Astrocyte (in vitro differentiated cells and primary cell): ENCODE data around the gene ZFP14.
"Not testable (repeated sequence)": the region's sequence is repeated elsewhere in the genome, so short reads cannot be mapped to it uniquely, and the experiment has no call there.

Experiments
- EZH2 ChIP-seq: IDR thresholded peaks from 2 replicates; pipeline ENCODE4 v1.6.1; 2012; ENCODE audit warnings: mild to moderate bottlenecking, low read length, inconsistent platforms; ENCODE audit not compliant: insufficient read depth
- TF ChIP-seq, protein P1 (sequence below): IDR thresholded peaks from 2 replicates; pipeline ENCODE4 v1.5.1; 2011; ENCODE audit warnings: low read depth, mild to moderate bottlenecking, inconsistent platforms, low read length, moderate library complexity; ENCODE audit not compliant: insufficient read depth

- TF ChIP-seq, protein P1, sequence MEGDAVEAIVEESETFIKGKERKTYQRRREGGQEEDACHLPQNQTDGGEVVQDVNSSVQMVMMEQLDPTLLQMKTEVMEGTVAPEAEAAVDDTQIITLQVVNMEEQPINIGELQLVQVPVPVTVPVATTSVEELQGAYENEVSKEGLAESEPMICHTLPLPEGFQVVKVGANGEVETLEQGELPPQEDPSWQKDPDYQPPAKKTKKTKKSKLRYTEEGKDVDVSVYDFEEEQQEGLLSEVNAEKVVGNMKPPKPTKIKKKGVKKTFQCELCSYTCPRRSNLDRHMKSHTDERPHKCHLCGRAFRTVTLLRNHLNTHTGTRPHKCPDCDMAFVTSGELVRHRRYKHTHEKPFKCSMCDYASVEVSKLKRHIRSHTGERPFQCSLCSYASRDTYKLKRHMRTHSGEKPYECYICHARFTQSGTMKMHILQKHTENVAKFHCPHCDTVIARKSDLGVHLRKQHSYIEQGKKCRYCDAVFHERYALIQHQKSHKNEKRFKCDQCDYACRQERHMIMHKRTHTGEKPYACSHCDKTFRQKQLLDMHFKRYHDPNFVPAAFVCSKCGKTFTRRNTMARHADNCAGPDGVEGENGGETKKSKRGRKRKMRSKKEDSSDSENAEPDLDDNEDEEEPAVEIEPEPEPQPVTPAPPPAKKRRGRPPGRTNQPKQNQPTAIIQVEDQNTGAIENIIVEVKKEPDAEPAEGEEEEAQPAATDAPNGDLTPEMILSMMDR = not testable (repeated sequence)
- TF ChIP-seq EZH2 = not testable (repeated sequence)
Measured at GRCh38 chr19:36329534-36329933, 49.5 kb downstream of the ZFP14 start.
